ENCODE results near the gene ABHD8.
A peak's percentile ranks its signal among the peaks of the same experiment; 100 is the strongest.

The ABHD8 gene

GRCh38 chr19:17244618-17245534, 58.3 kb downstream of the ABHD8 start:
- Mint-ChIP-seq H3K27me3 (no peaks in the 10 kb centered on the region), H3K4me3 (peak overlapping the region; percentile 71), H3K27ac (no peak overlapping the region), H3K4me1 (peaks cover 16% of the 10 kb centered on the region), H3K9me3 (no peaks in the 10 kb centered on the region), H3K36me3 (no peaks in the 10 kb centered on the region)
- peak; percentile 3 for ATAC-seq (ENCODE audit: low read depth)
- no peak for DNase-seq (ENCODE audit: low spot score in 2 of 2)

DNA sequence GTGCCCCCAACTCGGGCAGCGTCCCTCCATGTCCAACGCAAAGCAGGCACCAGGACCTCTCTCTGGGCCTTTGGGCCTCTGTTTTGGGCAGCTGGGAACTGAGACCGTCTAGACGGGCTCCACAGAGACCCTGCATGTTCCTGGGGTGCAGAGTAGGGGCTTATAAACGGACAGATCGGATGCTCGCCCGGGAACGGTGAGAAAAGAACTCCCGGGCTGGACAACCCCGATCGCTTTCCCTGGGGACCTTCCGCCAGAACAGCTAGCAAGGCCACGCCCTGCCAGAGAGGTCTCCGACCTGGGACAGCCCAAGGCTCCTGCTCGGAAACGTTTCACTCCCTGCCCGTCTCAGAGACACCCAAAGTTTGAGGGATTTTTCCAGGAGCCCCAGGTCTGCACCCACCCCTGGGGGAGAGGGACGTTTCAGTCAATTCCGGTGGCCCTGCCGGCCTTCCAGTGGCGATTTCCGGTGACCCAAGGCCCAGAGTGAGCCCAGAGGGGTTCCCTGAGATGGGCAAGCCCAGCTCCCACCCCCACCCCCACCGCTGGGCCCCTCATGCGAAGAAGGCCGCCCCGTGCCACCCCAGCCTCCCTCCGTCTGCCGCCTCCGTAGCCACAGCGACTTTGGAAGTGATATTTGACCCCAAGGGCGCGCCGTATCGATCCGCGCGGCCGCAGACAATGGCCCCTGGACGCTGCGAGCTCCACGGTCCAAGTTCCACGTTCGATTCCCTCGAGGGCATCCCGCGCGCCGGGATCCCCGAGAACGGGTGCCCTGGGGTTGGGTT, 59.2 kb downstream of the ABHD8 start:
- Mint-ChIP-seq H3K27me3 (no peaks in the 10 kb centered on the region), H3K4me3 (peak overlapping the region; percentile 71), H3K27ac (peak overlapping the region; percentile 25), H3K36me3 (no peaks in the 10 kb centered on the region), H3K9me3 (no peaks in the 10 kb centered on the region), H3K4me1 (peaks cover 16% of the 10 kb centered on the region)
- no peak for ATAC-seq (ENCODE audit: low read depth)
- no peak for DNase-seq (ENCODE audit: low spot score in 2 of 2)

GRCh38 chr19:17243211-17243829, 59.9 kb downstream of the ABHD8 start:
- H3K9me3 Mint-ChIP-seq: no peaks in the 10 kb centered on the region
- ATAC-seq (ENCODE audit: low read depth): no peak
- no peaks in the 10 kb centered on the region for H3K27me3 Mint-ChIP-seq
- peak overlapping the region; percentile 76 for H3K27ac Mint-ChIP-seq
- peak overlapping the region; percentile 37 for H3K4me3 Mint-ChIP-seq
- H3K4me1 Mint-ChIP-seq: peaks cover 16% of the 10 kb centered on the region
- H3K36me3 Mint-ChIP-seq: no peaks in the 10 kb centered on the region
- DNase-seq (ENCODE audit: low spot score in 2 of 2): no peak

DNA sequence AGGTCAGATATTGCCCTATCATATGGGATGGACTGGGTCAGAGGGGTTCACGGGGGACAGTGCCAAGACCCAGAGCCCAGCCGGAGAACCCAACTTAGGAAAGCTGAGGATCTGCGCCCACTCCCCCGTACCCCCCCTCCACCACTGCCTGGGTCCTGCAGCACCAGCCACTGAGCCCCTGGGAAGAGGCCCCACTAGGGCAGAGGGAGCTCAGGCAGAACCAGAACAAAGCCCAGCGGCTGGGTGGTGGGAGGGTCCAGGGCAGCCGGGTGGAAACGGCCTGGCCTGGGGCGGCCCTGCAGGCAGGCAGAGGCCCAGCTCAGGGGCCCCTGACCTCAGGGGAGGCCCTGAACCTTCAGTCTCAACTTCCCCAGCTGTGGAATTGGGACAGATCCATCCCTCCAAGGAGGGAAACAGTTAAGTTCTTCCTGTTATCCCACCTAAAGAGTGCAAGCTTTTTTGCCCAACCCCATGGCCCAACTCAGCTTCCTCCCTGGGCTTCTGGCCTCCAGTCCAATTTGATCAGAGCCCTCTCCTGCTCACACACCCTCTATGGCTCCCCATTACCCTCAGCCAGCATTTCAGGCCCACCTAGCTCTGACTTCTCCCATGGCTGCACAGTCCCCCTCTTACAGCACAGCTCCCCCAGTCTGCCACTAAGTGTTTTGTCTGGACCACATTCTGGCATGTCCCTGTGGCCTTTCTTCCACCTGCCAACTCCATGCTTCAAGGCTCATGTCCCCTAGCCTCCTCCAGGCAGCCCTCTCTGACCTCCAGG, 60.6 kb downstream of the ABHD8 start:
- peak overlapping the region; percentile 76 for H3K27ac Mint-ChIP-seq
- H3K9me3 Mint-ChIP-seq: no peaks in the 10 kb centered on the region
- H3K4me1 Mint-ChIP-seq: peaks cover 16% of the 10 kb centered on the region
- no peaks in the 10 kb centered on the region for H3K27me3 Mint-ChIP-seq
- ATAC-seq (ENCODE audit: low read depth): no peak
- DNase-seq (ENCODE audit: low spot score in 2 of 2): no peak
- H3K4me3 Mint-ChIP-seq: no peak overlapping the region
- no peaks in the 10 kb centered on the region for H3K36me3 Mint-ChIP-seq

Measured in memory B cell (primary cell).